ENCODE measurements around the gene TULP4.

The TULP4 gene

GRCh38 chr6:158413814-158414565 is 101.7 kb downstream of the TULP4 start:
- H3K4me3 ChIP-seq (ENCODE audit: low read depth, low read length) = no peak overlapping the region
- no peak for TF ChIP-seq CTCF (IDR thresholded peaks at IDR 0.05; ENCODE audit: insufficient read depth, low read length, missing control alignments)
- POLR2A ChIA-PET = no interaction called here
- CTCF ChIA-PET = interaction anchor here (0.7 kb wide), 1 partner anchor 105 kb away, joined by 3 read pairs; no protein-coding TSS in a partner anchor
- DNase-seq (ENCODE audit: low read depth, low spot score) = no peak

GRCh38 chr6:158414851-158415262 is 102.6 kb downstream of the TULP4 start:
- no peak overlapping the region for H3K4me3 ChIP-seq (ENCODE audit: low read depth, low read length)
- ChIA-PET CTCF (no interaction called here), POLR2A (no interaction called here)
- DNase-seq (ENCODE audit: low read depth, low spot score) = no peak
- TF ChIP-seq CTCF (IDR thresholded peaks at IDR 0.05; ENCODE audit: insufficient read depth, low read length, missing control alignments) = no peak

GRCh38 chr6:158415666-158416065 is 103.4 kb downstream of the TULP4 start:
- H3K4me3 ChIP-seq (ENCODE audit: low read depth, low read length) = no peak overlapping the region
- ChIA-PET CTCF (interaction anchor here (1.0 kb wide), 1 partner anchor 195 kb away, joined by 3 read pairs; no protein-coding TSS in a partner anchor), POLR2A (no interaction called here)
- no peak for TF ChIP-seq CTCF (IDR thresholded peaks at IDR 0.05; ENCODE audit: insufficient read depth, low read length, missing control alignments)
- no peak for DNase-seq (ENCODE audit: low read depth, low spot score)

- POLR2A ChIA-PET = no interaction called here
These were observed 104.9 kb downstream of the TULP4 start for GRCh38 chr6:158416883-158417759.

GRCh38 chr6:158417760-158418098 is 105.5 kb downstream of the TULP4 start:
- CTCF ChIA-PET = interaction anchor here (0.8 to 1.5 kb wide), 4 partner anchors 17 to 196 kb away, joined by 3 to 5 read pairs (median 3); no protein-coding TSS in a partner anchor
- no peak overlapping the region for H3K4me3 ChIP-seq (ENCODE audit: low read depth, low read length)
- TF ChIP-seq CTCF (IDR thresholded peaks at IDR 0.05; ENCODE audit: insufficient read depth, low read length, missing control alignments) = no peak
- no peak for DNase-seq (ENCODE audit: low read depth, low spot score)
- POLR2A ChIA-PET = no interaction called here

More at GRCh38 chr6:158416883-158417759, 104.9 kb downstream of the TULP4 start:
- DNase-seq (ENCODE audit: low read depth, low spot score) = no peak
- CTCF ChIA-PET = interaction anchor here (0.8 to 1.5 kb wide), 4 partner anchors 16 to 196 kb away, joined by 3 to 5 read pairs (median 3); no protein-coding TSS in a partner anchor
- no peak overlapping the region for H3K4me3 ChIP-seq (ENCODE audit: low read depth, low read length)
- no peak for TF ChIP-seq CTCF (IDR thresholded peaks at IDR 0.05; ENCODE audit: insufficient read depth, low read length, missing control alignments)

- no peak for TF ChIP-seq CTCF (IDR thresholded peaks at IDR 0.05; ENCODE audit: insufficient read depth, low read length, missing control alignments)
- ChIA-PET POLR2A (no interaction called here), CTCF (interaction anchor here (1.4 to 2.3 kb wide), 2 partner anchors 20 to 197 kb away, joined by 3 to 10 read pairs; no protein-coding TSS in a partner anchor)
- DNase-seq (ENCODE audit: low read depth, low spot score) = no peak
- no peak overlapping the region for H3K4me3 ChIP-seq (ENCODE audit: low read depth, low read length)
These were observed 106.2 kb downstream of the TULP4 start for GRCh38 chr6:158418501-158418900.

Measured in AG04449 (cell line).